Measurements from ENCODE around the gene SLC52A1.

The SLC52A1 gene

DNA sequence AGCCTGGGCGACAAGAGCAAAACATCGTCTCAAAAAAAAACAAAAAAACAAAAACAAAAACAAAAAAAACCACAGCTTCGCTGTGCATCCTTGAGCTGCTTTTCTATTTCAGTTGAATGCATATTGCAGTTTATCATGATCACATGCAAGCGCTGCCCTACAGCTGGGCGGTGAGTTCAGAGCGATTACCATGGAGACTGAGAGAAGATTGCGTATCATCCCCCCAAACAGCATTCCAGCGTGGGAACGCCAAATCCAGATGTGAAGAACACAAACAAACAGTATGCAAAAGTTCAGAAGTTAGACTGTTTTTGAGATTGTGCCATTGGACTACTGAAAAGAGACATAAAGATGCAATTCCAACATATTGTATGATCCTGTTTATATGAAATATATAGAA, 15.1 kb upstream of the SLC52A1 start:
- Histone ChIP-seq H3K9ac (ENCODE audit: low read depth in 1 of 2, low read length in 2 of 2) (no peak overlapping the region), H3K9me3 (ENCODE audit: control insufficient read depth in 2 of 2, low read length in 2 of 2) (no peaks in the 10 kb centered on the region), H3K4me1 (ENCODE audit: control insufficient read depth in 2 of 2, insufficient read depth in 2 of 2, low read length in 2 of 2) (peaks cover 7 to 11% of the 10 kb centered on the region in 2 donors), H3K36me3 (ENCODE audit: control insufficient read depth in 2 of 2, insufficient read depth in 2 of 2, low read length in 2 of 2) (no peaks in the 10 kb centered on the region), H3K4me3 (ENCODE audit: low read length in 2 of 2) (no peak overlapping the region), H3K27ac (ENCODE audit: low read depth in 2 of 2, low read length in 2 of 2) (peak overlapping the region in 1 of 2 donors; percentile 60), H3K27me3 (ENCODE audit: control insufficient read depth in 2 of 2, insufficient read depth in 2 of 2, low read length in 2 of 2) (no peaks in the 10 kb centered on the region)

DNA sequence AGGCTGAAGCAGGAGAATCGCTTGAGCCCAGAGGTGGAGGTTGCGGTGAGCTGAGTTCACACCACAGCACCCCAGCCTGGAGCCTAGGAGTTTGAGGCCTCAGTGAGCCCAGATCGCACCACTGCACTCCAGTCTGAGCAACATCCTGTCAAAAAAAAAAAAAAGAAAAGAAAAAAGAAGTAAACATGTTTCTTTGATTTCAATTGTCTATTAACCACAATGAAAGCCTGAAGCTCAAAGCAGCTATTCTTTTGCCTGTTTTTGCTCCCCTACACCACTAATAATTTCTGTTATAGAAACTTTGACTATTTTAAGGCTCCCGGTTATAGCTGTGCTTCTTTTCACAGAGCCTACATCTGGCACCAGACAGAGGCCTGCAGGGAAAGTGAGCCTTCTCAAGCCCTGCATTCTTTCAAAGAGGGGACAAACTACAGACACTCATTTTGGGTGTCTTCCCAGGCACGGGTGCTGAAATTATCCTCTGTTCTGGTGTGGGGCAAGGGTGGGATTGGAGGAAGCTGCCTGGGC, 14.2 kb upstream of the SLC52A1 start:
- Histone ChIP-seq H3K27ac (ENCODE audit: low read depth in 2 of 2, low read length in 2 of 2) (peak overlapping the region; percentile 60 to 74), H3K4me3 (ENCODE audit: low read length in 2 of 2) (peak overlapping the region in 1 of 2 donors; percentile 3), H3K9me3 (ENCODE audit: control insufficient read depth in 2 of 2, low read length in 2 of 2) (no peaks in the 10 kb centered on the region), H3K9ac (ENCODE audit: low read depth in 1 of 2, low read length in 2 of 2) (no peak overlapping the region), H3K36me3 (ENCODE audit: control insufficient read depth in 2 of 2, insufficient read depth in 2 of 2, low read length in 2 of 2) (no peaks in the 10 kb centered on the region), H3K4me1 (ENCODE audit: control insufficient read depth in 2 of 2, insufficient read depth in 2 of 2, low read length in 2 of 2) (peaks cover 13 to 16% of the 10 kb centered on the region in 2 donors), H3K27me3 (ENCODE audit: control insufficient read depth in 2 of 2, insufficient read depth in 2 of 2, low read length in 2 of 2) (no peaks in the 10 kb centered on the region)

- peaks cover 13 to 16% of the 10 kb centered on the region in 2 donors for H3K4me1 ChIP-seq (ENCODE audit: control insufficient read depth in 2 of 2, insufficient read depth in 2 of 2, low read length in 2 of 2)
- no peaks in the 10 kb centered on the region for H3K27me3 ChIP-seq (ENCODE audit: control insufficient read depth in 2 of 2, insufficient read depth in 2 of 2, low read length in 2 of 2)
- H3K9me3 ChIP-seq (ENCODE audit: control insufficient read depth in 2 of 2, low read length in 2 of 2) = no peaks in the 10 kb centered on the region
- H3K9ac ChIP-seq (ENCODE audit: low read depth in 1 of 2, low read length in 2 of 2) = no peak overlapping the region
- H3K27ac ChIP-seq (ENCODE audit: low read depth in 2 of 2, low read length in 2 of 2) = peak overlapping the region; percentile 13 to 35
- H3K4me3 ChIP-seq (ENCODE audit: low read length in 2 of 2) = no peak overlapping the region
- no peaks in the 10 kb centered on the region for H3K36me3 ChIP-seq (ENCODE audit: control insufficient read depth in 2 of 2, insufficient read depth in 2 of 2, low read length in 2 of 2)
Measured at GRCh38 chr17:5047446-5047845, 12.2 kb upstream of the SLC52A1 start.

DNA sequence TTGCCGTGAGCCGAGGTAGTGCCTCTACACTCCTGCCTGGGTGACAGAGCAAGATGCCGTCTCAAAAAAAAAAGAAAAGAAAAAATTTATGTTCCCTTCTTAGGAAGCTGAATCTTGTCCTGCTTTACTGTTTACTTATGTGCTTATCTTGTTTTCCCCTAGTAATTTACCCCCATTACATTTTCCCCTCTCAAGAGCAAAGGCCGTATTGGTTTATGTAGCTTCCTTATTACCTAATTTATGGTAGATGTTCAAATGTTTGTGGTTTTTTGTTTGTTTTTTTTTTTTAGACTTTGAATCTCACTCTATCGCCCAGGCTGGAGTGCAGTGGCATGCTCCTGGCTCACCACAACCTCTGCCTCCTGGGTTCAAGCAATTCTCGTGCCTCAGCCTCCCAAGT, 10.3 kb upstream of the SLC52A1 start:
- Histone ChIP-seq H3K9me3 (ENCODE audit: control insufficient read depth in 2 of 2, low read length in 2 of 2) (no peaks in the 10 kb centered on the region), H3K4me3 (ENCODE audit: low read length in 2 of 2) (no peak overlapping the region), H3K4me1 (ENCODE audit: control insufficient read depth in 2 of 2, insufficient read depth in 2 of 2, low read length in 2 of 2) (peaks cover 21 to 22% of the 10 kb centered on the region in 2 donors), H3K27me3 (ENCODE audit: control insufficient read depth in 2 of 2, insufficient read depth in 2 of 2, low read length in 2 of 2) (no peaks in the 10 kb centered on the region), H3K27ac (ENCODE audit: low read depth in 2 of 2, low read length in 2 of 2) (peak overlapping the region; percentile 7 to 26), H3K36me3 (ENCODE audit: control insufficient read depth in 2 of 2, insufficient read depth in 2 of 2, low read length in 2 of 2) (no peaks in the 10 kb centered on the region), H3K9ac (ENCODE audit: low read depth in 1 of 2, low read length in 2 of 2) (no peak overlapping the region)

- Histone ChIP-seq H3K36me3 (ENCODE audit: control insufficient read depth in 2 of 2, insufficient read depth in 2 of 2, low read length in 2 of 2) (no peaks in the 10 kb centered on the region), H3K4me1 (ENCODE audit: control insufficient read depth in 2 of 2, insufficient read depth in 2 of 2, low read length in 2 of 2) (peaks cover 19 to 22% of the 10 kb centered on the region in 2 donors), H3K9me3 (ENCODE audit: control insufficient read depth in 2 of 2, low read length in 2 of 2) (no peaks in the 10 kb centered on the region), H3K4me3 (ENCODE audit: low read length in 2 of 2) (no peak overlapping the region), H3K27me3 (ENCODE audit: control insufficient read depth in 2 of 2, insufficient read depth in 2 of 2, low read length in 2 of 2) (no peaks in the 10 kb centered on the region), H3K9ac (ENCODE audit: low read depth in 1 of 2, low read length in 2 of 2) (peak overlapping the region in 1 of 2 donors; percentile 31), H3K27ac (ENCODE audit: low read depth in 2 of 2, low read length in 2 of 2) (peak overlapping the region; percentile 7 to 26)
Measured at GRCh38 chr17:5044630-5045029, 9.4 kb upstream of the SLC52A1 start.

DNA sequence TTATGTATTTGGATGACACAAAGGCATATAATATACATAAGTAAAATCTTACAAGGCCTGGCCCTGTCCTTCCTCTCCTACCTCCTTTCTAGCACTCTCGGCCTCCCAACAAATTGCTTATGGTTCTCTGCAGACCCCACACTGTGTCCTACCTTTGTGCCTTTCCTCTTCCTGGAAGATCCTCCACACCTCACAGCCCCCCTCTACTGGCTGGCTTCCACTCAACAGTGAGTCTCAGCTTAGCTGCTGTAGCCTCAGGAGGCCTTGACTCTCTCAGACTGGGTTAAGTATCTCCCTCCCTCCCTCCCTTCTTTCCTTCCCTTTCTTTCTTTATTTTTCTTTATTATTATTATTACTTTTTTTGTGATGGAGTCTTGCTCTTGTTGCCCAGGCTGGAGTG, 8.3 kb upstream of the SLC52A1 start:
- Histone ChIP-seq H3K27me3 (ENCODE audit: control insufficient read depth in 2 of 2, insufficient read depth in 2 of 2, low read length in 2 of 2) (no peaks in the 10 kb centered on the region), H3K4me3 (ENCODE audit: low read length in 2 of 2) (no peak overlapping the region), H3K27ac (ENCODE audit: low read depth in 2 of 2, low read length in 2 of 2) (no peak overlapping the region), H3K9me3 (ENCODE audit: control insufficient read depth in 2 of 2, low read length in 2 of 2) (no peaks in the 10 kb centered on the region), H3K4me1 (ENCODE audit: control insufficient read depth in 2 of 2, insufficient read depth in 2 of 2, low read length in 2 of 2) (peaks cover 14 to 22% of the 10 kb centered on the region in 2 donors), H3K36me3 (ENCODE audit: control insufficient read depth in 2 of 2, insufficient read depth in 2 of 2, low read length in 2 of 2) (no peaks in the 10 kb centered on the region), H3K9ac (ENCODE audit: low read depth in 1 of 2, low read length in 2 of 2) (no peak overlapping the region)

DNA sequence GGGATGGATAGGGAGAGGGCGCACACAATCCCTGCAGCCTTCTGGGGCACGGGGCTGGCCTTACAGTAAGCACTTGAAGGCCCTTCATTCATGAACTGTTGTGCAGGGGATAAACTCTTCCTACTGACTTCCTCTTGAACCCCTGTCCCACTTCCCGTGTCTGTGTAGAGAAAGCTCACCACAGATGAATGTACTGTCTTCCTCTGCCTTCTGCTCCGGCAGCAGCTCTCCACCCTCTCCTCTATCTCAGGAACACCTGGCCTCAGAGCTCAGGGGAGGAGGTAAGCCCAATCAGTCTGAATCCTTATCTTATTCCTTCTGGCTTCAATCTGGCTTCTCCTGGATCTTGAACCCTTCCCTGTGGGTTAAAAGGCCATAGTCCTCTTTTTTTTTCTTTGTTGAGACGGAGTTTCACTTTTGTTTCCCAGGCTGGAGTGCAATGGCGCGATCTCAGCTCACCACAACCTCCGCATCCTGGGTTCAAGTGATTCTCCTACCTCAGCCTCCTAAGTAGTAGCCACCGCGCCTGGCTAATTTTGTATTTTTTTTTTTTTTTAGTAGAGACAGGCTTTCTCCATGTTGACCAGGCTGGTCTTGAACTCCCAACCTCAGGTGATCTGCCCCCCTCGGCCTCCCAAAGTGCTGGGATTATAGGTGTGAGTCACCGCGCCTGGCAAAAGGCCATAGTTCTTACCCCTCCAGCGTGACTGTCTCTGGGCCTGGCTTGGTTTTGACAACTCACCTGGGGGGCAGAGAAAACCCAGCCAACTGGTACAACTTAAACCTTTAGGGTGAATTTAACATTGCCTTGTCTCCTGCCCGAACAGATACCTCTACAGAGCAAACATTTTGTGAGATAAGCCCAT, 7.2 kb upstream of the SLC52A1 start:
- H3K4me1 ChIP-seq (ENCODE audit: control insufficient read depth in 2 of 2, insufficient read depth in 2 of 2, low read length in 2 of 2) = peaks cover 14 to 19% of the 10 kb centered on the region in 2 donors
- H3K27ac ChIP-seq (ENCODE audit: low read depth in 2 of 2, low read length in 2 of 2) = peak overlapping the region; percentile 30 to 40
- no peaks in the 10 kb centered on the region for H3K9me3 ChIP-seq (ENCODE audit: control insufficient read depth in 2 of 2, low read length in 2 of 2)
- peak overlapping the region; percentile 49 to 50 for H3K4me3 ChIP-seq (ENCODE audit: low read length in 2 of 2)
- no peaks in the 10 kb centered on the region for H3K36me3 ChIP-seq (ENCODE audit: control insufficient read depth in 2 of 2, insufficient read depth in 2 of 2, low read length in 2 of 2)
- no peaks in the 10 kb centered on the region for H3K27me3 ChIP-seq (ENCODE audit: control insufficient read depth in 2 of 2, insufficient read depth in 2 of 2, low read length in 2 of 2)
- H3K9ac ChIP-seq (ENCODE audit: low read depth in 1 of 2, low read length in 2 of 2) = peak overlapping the region; percentile 14 to 18

DNA sequence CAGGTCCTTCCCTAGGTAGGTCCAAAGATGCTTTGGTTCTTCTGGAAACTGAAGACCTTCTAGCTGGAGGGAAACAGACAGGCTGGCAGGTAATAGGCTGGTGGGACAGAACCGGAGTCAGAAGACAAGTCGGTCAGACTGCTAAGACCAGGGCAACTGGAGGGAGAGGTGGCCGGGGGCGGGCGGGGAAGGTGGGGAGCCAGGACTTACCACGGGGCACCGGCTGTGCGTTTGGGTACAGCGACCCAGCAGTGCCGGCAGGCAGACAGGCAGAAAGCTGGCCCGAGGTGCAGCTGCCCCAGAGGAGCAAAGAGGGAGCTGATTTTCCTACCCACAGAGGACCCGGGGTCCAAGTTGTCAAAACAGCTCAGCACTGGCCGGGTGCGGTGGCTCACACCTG, 575 bp downstream of the SLC52A1 start:
- no peaks in the 10 kb centered on the region for H3K27me3 ChIP-seq (ENCODE audit: control insufficient read depth in 2 of 2, insufficient read depth in 2 of 2, low read length in 2 of 2)
- H3K4me3 ChIP-seq (ENCODE audit: low read length in 2 of 2) = no peak overlapping the region
- no peaks in the 10 kb centered on the region for H3K9me3 ChIP-seq (ENCODE audit: control insufficient read depth in 2 of 2, low read length in 2 of 2)
- H3K4me1 ChIP-seq (ENCODE audit: control insufficient read depth in 2 of 2, insufficient read depth in 2 of 2, low read length in 2 of 2) = peaks cover 4 to 6% of the 10 kb centered on the region in 2 donors
- H3K36me3 ChIP-seq (ENCODE audit: control insufficient read depth in 2 of 2, insufficient read depth in 2 of 2, low read length in 2 of 2) = no peaks in the 10 kb centered on the region
- H3K9ac ChIP-seq (ENCODE audit: low read depth in 1 of 2, low read length in 2 of 2) = no peak overlapping the region
- no peak overlapping the region for H3K27ac ChIP-seq (ENCODE audit: low read depth in 2 of 2, low read length in 2 of 2)

DNA sequence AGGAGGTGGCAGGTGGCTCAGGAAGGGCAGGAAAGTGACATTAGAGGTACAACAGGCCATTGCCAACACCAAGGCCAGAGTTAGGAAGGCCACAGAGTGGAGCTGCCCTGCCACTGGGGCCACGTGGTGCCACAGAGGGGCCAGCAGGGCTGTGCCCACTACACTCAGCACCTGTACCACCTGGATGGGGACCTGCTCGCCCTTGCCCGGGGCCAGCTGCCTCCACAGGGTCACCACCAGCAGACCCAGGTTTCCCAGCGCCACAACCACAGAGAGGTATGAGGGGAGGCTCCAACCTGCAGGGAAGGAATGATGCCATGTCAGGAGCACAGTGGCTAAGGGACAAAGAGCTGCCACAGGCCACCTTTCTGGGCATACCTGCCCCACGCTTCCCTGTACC, 1.2 kb downstream of the SLC52A1 start:
- Histone ChIP-seq H3K4me1 (ENCODE audit: control insufficient read depth in 2 of 2, insufficient read depth in 2 of 2, low read length in 2 of 2) (peaks cover 4 to 6% of the 10 kb centered on the region in 2 donors), H3K9ac (ENCODE audit: low read depth in 1 of 2, low read length in 2 of 2) (no peak overlapping the region), H3K27me3 (ENCODE audit: control insufficient read depth in 2 of 2, insufficient read depth in 2 of 2, low read length in 2 of 2) (no peaks in the 10 kb centered on the region), H3K27ac (ENCODE audit: low read depth in 2 of 2, low read length in 2 of 2) (no peak overlapping the region), H3K36me3 (ENCODE audit: control insufficient read depth in 2 of 2, insufficient read depth in 2 of 2, low read length in 2 of 2) (no peaks in the 10 kb centered on the region), H3K9me3 (ENCODE audit: control insufficient read depth in 2 of 2, low read length in 2 of 2) (no peaks in the 10 kb centered on the region), H3K4me3 (ENCODE audit: low read length in 2 of 2) (no peak overlapping the region)

DNA sequence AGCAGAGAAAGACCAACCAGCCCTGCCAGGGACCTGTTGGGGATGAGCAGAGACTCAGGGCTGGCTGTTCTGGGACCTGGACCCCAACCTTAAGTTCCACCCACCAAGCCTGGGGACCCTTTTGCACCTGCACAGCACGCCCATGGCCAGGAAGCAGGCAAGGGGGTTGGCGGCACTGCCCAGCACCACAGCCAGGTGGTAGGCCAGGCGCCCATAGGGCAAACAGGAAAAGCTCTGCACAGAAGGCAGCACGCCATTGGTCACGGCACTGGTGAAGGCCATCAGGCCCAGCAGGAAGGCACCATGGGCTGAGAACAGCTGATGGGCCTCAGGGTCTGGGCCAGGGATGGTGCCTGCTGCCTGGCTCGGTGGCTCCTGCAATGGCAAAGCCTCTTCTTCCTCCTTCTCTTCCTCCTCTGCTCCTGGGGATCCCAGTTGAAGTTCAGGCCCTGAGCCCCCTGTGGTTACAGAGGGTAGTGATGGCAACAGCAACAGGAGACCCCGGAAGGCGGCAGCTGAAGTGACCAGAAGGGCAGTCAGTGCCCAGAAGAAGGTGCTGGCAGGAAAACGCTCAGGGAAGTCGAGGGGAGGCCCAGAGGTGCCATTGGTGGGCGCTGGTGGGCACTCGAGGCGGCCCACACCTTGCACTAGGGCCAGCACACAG, 1.7 kb downstream of the SLC52A1 start:
- H3K9me3 ChIP-seq (ENCODE audit: control insufficient read depth in 2 of 2, low read length in 2 of 2) = no peaks in the 10 kb centered on the region
- H3K27me3 ChIP-seq (ENCODE audit: control insufficient read depth in 2 of 2, insufficient read depth in 2 of 2, low read length in 2 of 2) = no peaks in the 10 kb centered on the region

More for the DNA sequence above, 1.7 kb downstream of the SLC52A1 start:
- H3K36me3 ChIP-seq (ENCODE audit: control insufficient read depth in 2 of 2, insufficient read depth in 2 of 2, low read length in 2 of 2) = no peaks in the 10 kb centered on the region
- peaks cover 4 to 6% of the 10 kb centered on the region in 2 donors for H3K4me1 ChIP-seq (ENCODE audit: control insufficient read depth in 2 of 2, insufficient read depth in 2 of 2, low read length in 2 of 2)
- no peak overlapping the region for H3K27ac ChIP-seq (ENCODE audit: low read depth in 2 of 2, low read length in 2 of 2)
- no peak overlapping the region for H3K9ac ChIP-seq (ENCODE audit: low read depth in 1 of 2, low read length in 2 of 2)
- H3K4me3 ChIP-seq (ENCODE audit: low read length in 2 of 2) = no peak overlapping the region

Measured in mucosa of rectum (tissue), 2 donors.